Measurements from ENCODE around the gene PIK3C2B.
"Not testable (repeated sequence)": the region's sequence is repeated elsewhere in the genome, so short reads cannot be mapped to it uniquely, and the experiment has no call there.

PIK3C2B gene

GRCh38 chr1:204520834-204521709, 26.5 kb upstream of the PIK3C2B start:
- Histone ChIP-seq H3K4me3 (ENCODE audit: low read depth in 1 of 2, low read length in 1 of 2) (no peak overlapping the region), H3K27ac (peak overlapping the region; percentile 85), H3K4me1 (ENCODE audit: control insufficient read depth in 1 of 2, insufficient read depth in 1 of 2, low read depth in 1 of 2, low read length in 1 of 2) (peaks cover 69 to 73% of the 10 kb centered on the region in 2 experiments), H3K27me3 (no peaks in the 10 kb centered on the region), H3K36me3 (peaks cover 12% of the 10 kb centered on the region), H3K9me3 (no peaks in the 10 kb centered on the region)
- TF ChIP-seq, protein P1, sequence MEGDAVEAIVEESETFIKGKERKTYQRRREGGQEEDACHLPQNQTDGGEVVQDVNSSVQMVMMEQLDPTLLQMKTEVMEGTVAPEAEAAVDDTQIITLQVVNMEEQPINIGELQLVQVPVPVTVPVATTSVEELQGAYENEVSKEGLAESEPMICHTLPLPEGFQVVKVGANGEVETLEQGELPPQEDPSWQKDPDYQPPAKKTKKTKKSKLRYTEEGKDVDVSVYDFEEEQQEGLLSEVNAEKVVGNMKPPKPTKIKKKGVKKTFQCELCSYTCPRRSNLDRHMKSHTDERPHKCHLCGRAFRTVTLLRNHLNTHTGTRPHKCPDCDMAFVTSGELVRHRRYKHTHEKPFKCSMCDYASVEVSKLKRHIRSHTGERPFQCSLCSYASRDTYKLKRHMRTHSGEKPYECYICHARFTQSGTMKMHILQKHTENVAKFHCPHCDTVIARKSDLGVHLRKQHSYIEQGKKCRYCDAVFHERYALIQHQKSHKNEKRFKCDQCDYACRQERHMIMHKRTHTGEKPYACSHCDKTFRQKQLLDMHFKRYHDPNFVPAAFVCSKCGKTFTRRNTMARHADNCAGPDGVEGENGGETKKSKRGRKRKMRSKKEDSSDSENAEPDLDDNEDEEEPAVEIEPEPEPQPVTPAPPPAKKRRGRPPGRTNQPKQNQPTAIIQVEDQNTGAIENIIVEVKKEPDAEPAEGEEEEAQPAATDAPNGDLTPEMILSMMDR (IDR thresholded peaks at IDR 0.05), result no peak

GRCh38 chr1:204517382-204517781, 22.8 kb upstream of the PIK3C2B start:
- H3K36me3 ChIP-seq, H3K9me3 ChIP-seq, H3K27me3 ChIP-seq: not testable (repeated sequence)
- Histone ChIP-seq H3K4me3 (ENCODE audit: low read depth in 1 of 2, low read length in 1 of 2) (peak overlapping the region; percentile 57 to 74), H3K27ac (peak overlapping the region; percentile 99), H3K4me1 (ENCODE audit: control insufficient read depth in 1 of 2, insufficient read depth in 1 of 2, low read depth in 1 of 2, low read length in 1 of 2) (peaks cover 93% of the 10 kb centered on the region in 2 experiments)

- Histone ChIP-seq H3K27me3 (no peaks in the 10 kb centered on the region), H3K36me3 (peaks cover 5% of the 10 kb centered on the region), H3K4me1 (ENCODE audit: control insufficient read depth in 1 of 2, insufficient read depth in 1 of 2, low read depth in 1 of 2, low read length in 1 of 2) (peaks cover 92 to 93% of the 10 kb centered on the region in 2 experiments), H3K27ac (peak within 1 kb of the TSS; percentile 99), H3K4me3 (ENCODE audit: low read depth in 1 of 2, low read length in 1 of 2) (peak within 1 kb of the TSS; percentile 57 to 74), H3K9me3 (no peaks in the 10 kb centered on the region)
- TF ChIP-seq, protein P1 (IDR thresholded peaks at IDR 0.05), result peak; percentile 49
Measured at GRCh38 chr1:204516180-204516879, 21.7 kb upstream of the PIK3C2B start, which contains the start of gene MDM4. Gene MDM4, plus strand, starts transcription at chr1:204516406. Its CDS starts 9,113 bp downstream, at chr1:204525519.

DNA sequence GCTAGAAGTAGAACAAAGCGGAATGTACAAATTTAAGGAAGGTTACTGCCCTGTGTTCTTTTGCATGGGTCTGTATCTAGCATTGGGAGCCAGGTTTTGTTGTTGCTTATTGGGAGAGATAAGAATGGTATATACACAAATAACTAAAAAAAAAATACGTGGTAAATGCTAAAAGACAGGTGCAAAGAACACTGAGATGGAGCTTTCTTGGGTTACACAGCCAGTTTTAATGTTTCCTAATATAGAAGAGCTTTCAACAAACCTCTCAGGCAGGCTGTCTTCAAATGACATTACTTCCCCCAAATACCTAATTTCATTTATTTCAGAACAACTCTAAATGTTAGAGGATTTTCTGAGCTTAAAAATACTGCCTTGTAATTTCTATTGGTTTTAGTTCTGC, 20.2 kb upstream of the PIK3C2B start:
- Histone ChIP-seq H3K36me3 (peaks cover 5% of the 10 kb centered on the region), H3K27ac (peak overlapping the region; percentile 99), H3K4me3 (ENCODE audit: low read depth in 1 of 2, low read length in 1 of 2) (peak overlapping the region in 1 of 2 experiments; percentile 74), H3K4me1 (ENCODE audit: control insufficient read depth in 1 of 2, insufficient read depth in 1 of 2, low read depth in 1 of 2, low read length in 1 of 2) (peaks cover 80 to 82% of the 10 kb centered on the region in 2 experiments), H3K9me3 (no peaks in the 10 kb centered on the region), H3K27me3 (no peaks in the 10 kb centered on the region)
- TF ChIP-seq, protein P1 (IDR thresholded peaks at IDR 0.05), result no peak

- TF ChIP-seq, protein P1 (IDR thresholded peaks at IDR 0.05), result no peak
- no peaks in the 10 kb centered on the region for H3K27me3 ChIP-seq
- H3K36me3 ChIP-seq, result no peaks in the 10 kb centered on the region
- peaks cover 64 to 66% of the 10 kb centered on the region in 2 experiments for H3K4me1 ChIP-seq (ENCODE audit: control insufficient read depth in 1 of 2, insufficient read depth in 1 of 2, low read depth in 1 of 2, low read length in 1 of 2)
- H3K9me3 ChIP-seq, result no peaks in the 10 kb centered on the region
- peak overlapping the region; percentile 49 to 59 for H3K4me3 ChIP-seq (ENCODE audit: low read depth in 1 of 2, low read length in 1 of 2)
- peak overlapping the region; percentile 99 for H3K27ac ChIP-seq
Measured at GRCh38 chr1:204513117-204513716, 18.6 kb upstream of the PIK3C2B start.

All from neutrophil (primary cell).